K562 (cell line): Measurements from ENCODE around the gene BDH1. TPM values are rescaled to one million over a fixed set of nuclear protein-coding genes. Genes with fewer than 3 reads are reported as not detected.

Source experiments
- ATAC-seq: fragments of 200-7000 bp; cut with Tn5 transposase; 3 replicates; pipeline ENCODE4 v1.9.1; 2020; ENCODE audit warnings: moderate library complexity
- BruUV-seq: library from RNA; stranded (reverse); fragments of 400-500 nt; replicated peaks from 2 replicates; lab custom pipeline; 2021; lab: Mats Ljungman, UMichigan
- CTCF ChIA-PET: fragments of 300-600 bp; formaldehyde crosslinking; extraction: SDS; loops from one replicate; lab custom pipeline; 2021; ENCODE audit warnings: low intra/inter-chr PET ratio; lab: Yijun Ruan, JAX
- POLR2A ChIA-PET: fragments of 300-600, 350-650 bp; sonication (Branson Sonifier 250); formaldehyde crosslinking; extraction: SDS; loops from one replicate; lab custom pipeline; 2021; ENCODE audit warnings: antibody characterized with exemption, inconsistent platforms; lab: Yijun Ruan, JAX
- DNase-seq, 4 experiments: peaks; one replicate each; pipeline versions ENCODE4 v3.0.0 to v3.0.0-alpha.2; 2011 to 2018; ENCODE audit warnings: low spot score in 3 of 4, mixed read lengths in 3 of 4; ENCODE audit errors: extremely low read depth in 1 of 4
- FAIRE-seq: peaks from 2 replicates; lab custom pipeline; 2011; peaks lifted over from hg19 to GRCh38; lab: Jason Lieb, UNC
- H2AFZ ChIP-seq: 2 replicates; pipeline ENCODE4 v1.6.0; 2011; ENCODE audit warnings: low read depth, low read length, control low read depth, inconsistent platforms
- H3K27ac ChIP-seq: fragments of 200-600 bp; 3 replicates; pipeline ENCODE4 v1.8.0; 2011; ENCODE audit warnings: low read depth, mild to moderate bottlenecking, control low read depth, inconsistent platforms, low read length, moderate library complexity, mixed read lengths; ENCODE audit errors: extremely low read depth
- H3K27me3 ChIP-seq, 2 experiments: fragments of 300-600 bp in 1 of 2; 2 replicates in 1 of 2; 3 replicates in 1 of 2; pipeline versions ENCODE4 v1.6.0 to v1.8.0; 2011; ENCODE audit warnings: inconsistent platforms in 2 of 2, low read length in 2 of 2, mild to moderate bottlenecking in 1 of 2, mixed read lengths in 1 of 2, moderate library complexity in 1 of 2; ENCODE audit not compliant: control insufficient read depth in 2 of 2, insufficient read depth in 2 of 2
- H3K36me3 ChIP-seq: fragments of 300-600 bp; 3 replicates; pipeline ENCODE4 v1.8.0; 2011; ENCODE audit warnings: mild to moderate bottlenecking, low read length, inconsistent platforms; ENCODE audit not compliant: control insufficient read depth, insufficient read depth
- H3K4me1 ChIP-seq, 2 experiments: fragments of 200-600 bp in 1 of 2; replicated peaks in 1 of 2; 2 replicates in 1 of 2; 3 replicates in 1 of 2; pipeline versions ENCODE4 v1.5.1 to v1.8.0; 2011; ENCODE audit warnings: inconsistent platforms in 2 of 2, low read length in 2 of 2, mild to moderate bottlenecking in 1 of 2, mixed read lengths in 1 of 2, moderate library complexity in 1 of 2; ENCODE audit not compliant: control insufficient read depth in 2 of 2, insufficient read depth in 2 of 2
- H3K4me2 ChIP-seq: 2 replicates; pipeline ENCODE4 v1.6.1; 2011; ENCODE audit warnings: low read length, control low read depth, inconsistent platforms, mixed read lengths; ENCODE audit not compliant: insufficient read depth
- H3K4me3 ChIP-seq: fragments of 200-600 bp; sonication (generic), shearing (Covaris generic); 2 replicates; pipeline ENCODE4 v1.5.1; 2016; ENCODE audit warnings: control low read depth, inconsistent platforms
- H3K79me2 ChIP-seq: fragments of 200-600 bp; 3 replicates; pipeline ENCODE4 v1.8.0; 2011; ENCODE audit warnings: low read length, inconsistent platforms; ENCODE audit not compliant: control insufficient read depth, insufficient read depth
- H3K9ac ChIP-seq, 2 experiments: 2 replicates each; pipeline versions ENCODE4 v1.6.0 to v1.6.1; 2011; ENCODE audit warnings: low read depth in 2 of 2, low read length in 2 of 2, control low read depth in 1 of 2, inconsistent platforms in 1 of 2, mild to moderate bottlenecking in 1 of 2, mixed read lengths in 1 of 2; ENCODE audit not compliant: insufficient read depth in 1 of 2
- H3K9me1 ChIP-seq: one replicate; pipeline ENCODE4 v1.6.0; 2011; ENCODE audit warnings: inconsistent platforms, mild to moderate bottlenecking, low read length, moderate library complexity; ENCODE audit not compliant: control insufficient read depth, insufficient read depth
- H3K9me3 ChIP-seq: replicated peaks from 2 replicates; pipeline ENCODE4 v1.5.1; 2011; ENCODE audit warnings: low read depth, low read length, inconsistent platforms; ENCODE audit not compliant: control insufficient read depth, insufficient read depth
- H4K20me1 ChIP-seq: replicated peaks from 2 replicates; pipeline ENCODE4 v1.6.1; 2011; ENCODE audit warnings: low read length, inconsistent platforms, mixed read lengths; ENCODE audit not compliant: control insufficient read depth, insufficient read depth
- E2F6 ChIP-seq, 2 experiments: IDR thresholded peaks; 2 replicates each; pipeline ENCODE4 v1.6.1; 2011; ENCODE audit warnings: borderline replicate concordance in 1 of 2, control low read depth in 1 of 2, low read depth in 1 of 2, low read length in 1 of 2, mild to moderate bottlenecking in 1 of 2, mixed read lengths in 1 of 2, moderate library complexity in 1 of 2; ENCODE audit not compliant: insufficient read depth in 1 of 2, insufficient read length in 1 of 2, poor library complexity in 1 of 2, severe bottlenecking in 1 of 2; ENCODE audit errors: extremely low read depth in 1 of 2
- FOXO4 ChIP-seq: fragments of 450-650 bp; formaldehyde crosslinking; IDR thresholded peaks from 2 replicates; pipeline ENCODE4 v1.4.0; 2020; ENCODE audit warnings: mild to moderate bottlenecking, moderate library complexity
- HDGF ChIP-seq: fragments of 450-650 bp; IDR thresholded peaks from 2 replicates; pipeline ENCODE4 v1.6.1; 2016
- KAT7 ChIP-seq: sonication (generic); formaldehyde crosslinking; IDR thresholded peaks from 2 replicates; pipeline ENCODE4 v1.8.0; 2022; ENCODE audit warnings: missing genetic modification reagents, mild to moderate bottlenecking, borderline replicate concordance
- MAFG ChIP-seq: fragments of 450-650 bp; conservative IDR thresholded peaks from 2 replicates; pipeline ENCODE4 v1.6.1; 2016; ENCODE audit warnings: missing genetic modification characterization, missing compliant biosample characterization
- MEIS2 ChIP-seq: fragments of 450-650 bp; IDR thresholded peaks from 2 replicates; pipeline ENCODE4 v1.6.1; 2014; ENCODE audit warnings: mild to moderate bottlenecking; ENCODE audit not compliant: partially characterized antibody
- NCOA1 ChIP-seq: fragments of 450-650 bp; IDR thresholded peaks from 2 replicates; pipeline ENCODE4 v1.6.1; 2016; ENCODE audit warnings: low read depth
- NFRKB ChIP-seq: fragments of 450-650 bp; IDR thresholded peaks from 2 replicates; pipeline ENCODE4 v1.6.1; 2016; ENCODE audit warnings: low read depth
- PML ChIP-seq: IDR thresholded peaks from 2 replicates; pipeline ENCODE4 v1.6.1; 2012; ENCODE audit warnings: low read length, inconsistent platforms
- POLR2AphosphoS5 ChIP-seq: IDR thresholded peaks from 2 replicates; pipeline ENCODE4 v1.6.1; 2011; ENCODE audit warnings: mild to moderate bottlenecking, low read depth, low read length, moderate library complexity; ENCODE audit not compliant: control insufficient read depth, insufficient read depth
- SRSF1 ChIP-seq: fragments of 200-400 bp; formaldehyde crosslinking; IDR thresholded peaks from 2 replicates; pipeline ENCODE4 v1.6.1; 2017; ENCODE audit warnings: mild to moderate bottlenecking, low read depth, low read length, moderate library complexity
- ZC3H11A ChIP-seq: IDR thresholded peaks from 2 replicates; pipeline ENCODE4 v1.6.1; 2012; ENCODE audit warnings: low read depth, low read length, improper control_type of control experiment
- ZNF12 ChIP-seq: sonication (generic); formaldehyde crosslinking; IDR thresholded peaks from 2 replicates; pipeline ENCODE4 v1.4.0; 2020; ENCODE audit warnings: mild to moderate bottlenecking, missing genetic modification reagents
- ZNF232 ChIP-seq: sonication (generic); formaldehyde crosslinking; IDR thresholded peaks from 2 replicates; pipeline ENCODE4 v1.8.0; 2022; ENCODE audit warnings: mild to moderate bottlenecking, missing genetic modification reagents
- ZNF384 ChIP-seq: IDR thresholded peaks from 2 replicates; pipeline ENCODE4 v1.6.1; 2012; ENCODE audit warnings: low read depth, low read length, improper control_type of control experiment
- ZNF408 ChIP-seq: fragments of 250-450 bp; sonication (Bioruptor Pico); IDR thresholded peaks from 2 replicates; pipeline ENCODE4 v1.4.0; 2020; ENCODE audit warnings: low read depth, mild to moderate bottlenecking, moderate library complexity
- ZNF436 ChIP-seq: fragments of 250-450, 450-650 bp; sonication (Bioruptor Pico); formaldehyde crosslinking; IDR thresholded peaks from 2 replicates; pipeline ENCODE4 v1.7.0; 2020; ENCODE audit warnings: mild to moderate bottlenecking
- ZNF780A ChIP-seq: fragments of 250-450 bp; sonication (Bioruptor Pico); IDR thresholded peaks from 2 replicates; pipeline ENCODE4 v1.5.0; 2021; ENCODE audit warnings: mild to moderate bottlenecking
- ZSCAN32 ChIP-seq: fragments of 450-650 bp; formaldehyde crosslinking; IDR thresholded peaks from 2 replicates; pipeline ENCODE4 v1.4.0; 2020; ENCODE audit warnings: mild to moderate bottlenecking, moderate library complexity
- WGBS: fragments of 100-300 bp; shearing (Covaris generic); methylation state at CpG from one replicate; pipeline ENCODE4 v1.1.6; 2016; ENCODE audit warnings: low coverage, mixed read lengths; ENCODE audit not compliant: insufficient coverage; ENCODE audit errors: missing lambda C conversion rate; 5-methylcytosine and 5-hydroxymethylcytosine counted together
- in situ Hi-C: fragments of 300-500 bp; cut with MboI; formaldehyde crosslinking; loops from 4 replicates; pipeline ENCODE4 v1.15.0; 2018; ENCODE audit warnings: inconsistent platforms, mixed read lengths
- intact Hi-C: fragments of 100-400 bp; cut with micrococcal nuclease; formaldehyde crosslinking; loops from 2 replicates; pipeline ENCODE4 v1.14.2; 2022
- polyA plus RNA-seq, 8 experiments: library from polyadenylated mRNA; depleted of rRNA in 4 of 8; stranded (reverse) in 5 of 8; unstranded in 3 of 8; fragments of >200 nt; fragmentation: Nextera tagmentation in 2 of 8; fragmentation: Illumina TruSeq in 1 of 8; extraction: Ambion mirVana in 2 of 8; extraction: Trizol in 1 of 8; gene quantifications; 2 replicates each; pipeline versions ENCODE4 v1.2.1 to v1.2.3, GENCODE V29; 2011 to 2014; ENCODE audit warnings: inconsistent platforms in 1 of 8, missing spikeins in 1 of 8
- total RNA-seq, 7 experiments: library from RNA; depleted of rRNA in 6 of 7; stranded (reverse); fragments of >200 nt in 6 of 7; fragmentation: Illumina TruSeq in 2 of 7; extraction: Trizol in 2 of 7; gene quantifications; 2 replicates each; pipeline versions ENCODE4 v1.2.1 to v1.2.3, GENCODE V29; 2011 to 2021; ENCODE audit warnings: low replicate concordance in 1 of 7

BDH1 gene
- total and polyA plus RNA-seq, 9 of the 15 experiments (the other 6 are each of a cell fraction or from before 2014, with no cell fraction given), result 0.07 to 0.89 (median 0.12) TPM; not detected in 3

GRCh38 chr3:197540961-197541377, 14.8 kb downstream of the BDH1 start:
- no peak for DNase-seq
- no peaks in the 10 kb centered on the region for H3K36me3 ChIP-seq
- WGBS, result 0% methylated on average over 3 of the region's 3 CpGs
- H2AFZ ChIP-seq, result no peak overlapping the region
- H3K27ac ChIP-seq, result no peak overlapping the region
- TF ChIP-seq ZNF436 (CRISPR knock-in tag) (no peak), NFRKB (no peak), HDGF (no peak), MAFG (tag) (no peak), ZNF12 (CRISPR knock-in tag) (no peak), FOXO4 (no peak), PML (no peak), POLR2AphosphoS5 (no peak), ZNF408 (CRISPR knock-in tag) (no peak), MEIS2 (no peak), ZNF780A (CRISPR knock-in tag) (no peak), E2F6 (IDR thresholded peaks at IDR 0.05; ENCODE audit: borderline replicate concordance in 1 of 2, extremely low read depth in 1 of 2, insufficient read depth in 1 of 2, insufficient read length in 1 of 2, low read depth in 1 of 2, low read length in 1 of 2, poor library complexity in 1 of 2, severe bottlenecking in 1 of 2) (no peak), SRSF1 (no peak), ZSCAN32 (CRISPR knock-in tag) (no peak), KAT7 (CRISPR knock-in tag) (no peak), ZC3H11A (no peak), NCOA1 (no peak), ZNF384 (no peak), ZNF232 (CRISPR knock-in tag) (no peak)
- TF ChIP-seq, all 486 proteins: peak for 0
- in situ Hi-C loops (no loop called here), intact Hi-C loops (loop anchor here (10.0 kb wide), 1 partner anchor 124 kb away; no protein-coding TSS in a partner anchor)
- Histone ChIP-seq H3K9me3 (no peaks in the 10 kb centered on the region), H3K79me2 (no peaks in the 10 kb centered on the region), H3K4me2 (no peak overlapping the region), H3K9me1 (no peaks in the 10 kb centered on the region), H3K4me1 (peaks cover 4 to 6% of the 10 kb centered on the region in 2 experiments; a peak in 3 of 5 replicates), H3K4me3 (no peak overlapping the region), H4K20me1 (no peaks in the 10 kb centered on the region), H3K9ac (no peak overlapping the region), H3K27me3 (peaks cover 41 to 79% of the 10 kb centered on the region in 2 experiments)
- ATAC-seq (no peak), FAIRE-seq (no peak)
- ChIA-PET POLR2A (interaction anchor here (1.7 kb wide), 1 partner anchor 13 kb away, joined by 6 read pairs; no protein-coding TSS in a partner anchor), CTCF (no interaction called here)
- BruUV-seq, result no TSS peak
